ENCODE data around the gene GCHFR.

DNA sequence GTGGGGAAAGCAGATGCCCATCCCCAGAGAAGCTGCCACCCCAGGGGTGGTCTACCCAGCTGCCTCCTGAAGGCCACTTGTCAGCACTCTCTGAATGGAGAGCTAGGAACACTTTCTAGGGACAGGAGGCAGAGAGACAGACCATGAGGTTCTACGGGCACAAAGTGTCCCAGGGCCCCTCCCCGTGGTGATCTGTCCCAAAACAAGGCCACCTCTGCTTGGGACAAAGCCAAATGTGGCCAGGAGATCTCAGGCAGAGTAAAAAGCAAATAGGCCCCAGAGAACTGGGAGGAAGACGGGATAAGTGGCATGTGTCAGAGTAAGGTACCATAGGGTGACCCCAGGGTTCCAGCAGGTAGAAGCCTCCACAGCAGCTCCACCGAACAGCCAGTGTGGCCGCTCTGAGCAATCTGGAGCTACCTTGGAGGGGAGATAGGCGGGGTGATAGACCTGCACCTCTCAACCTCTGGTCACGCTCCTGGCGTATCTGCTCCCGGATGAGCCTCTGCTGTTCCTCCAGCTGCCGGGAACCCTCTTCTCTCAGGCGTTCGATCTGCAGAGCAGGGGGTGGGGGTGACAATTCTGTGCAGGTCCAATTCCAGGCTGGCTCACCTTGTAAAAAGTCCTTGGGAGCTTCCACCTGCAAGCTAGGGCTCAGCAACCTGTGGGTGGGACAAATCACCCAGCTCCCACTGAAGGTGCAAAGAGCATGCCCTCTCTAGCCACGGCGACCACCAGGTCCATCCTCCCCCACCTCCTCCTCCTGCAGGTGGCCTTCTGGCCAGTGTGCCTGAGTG is 12.1 kb downstream of the GCHFR start:
- TF ChIP-seq POLR2A (IDR thresholded peaks at IDR 0.05; ENCODE audit: low read depth, low read length) (no peak), TAF1 (IDR thresholded peaks at IDR 0.05; ENCODE audit: borderline replicate concordance, low read depth, low read length) (no peak)

All from GM12892 (cell line).